PC-9 (cell line): ENCODE data around the gene CDC42BPA. TPM values are rescaled to one million over a fixed set of nuclear protein-coding genes. Genes with fewer than 3 reads are reported as not detected.

Experiments used
- BruUV-seq: library from RNA; stranded (reverse); fragments of 400-500 nt; replicated peaks from 2 replicates; lab custom pipeline; 2021; lab: Mats Ljungman, UMichigan
- CTCF ChIA-PET: fragments of 300-600 bp; sonication (Branson Sonifier 250); formaldehyde crosslinking; loops from one replicate; lab custom pipeline; 2022; ENCODE audit warnings: antibody characterized with exemption; lab: Charles Lee
- POLR2A ChIA-PET: fragments of 300-600 bp; sonication (Branson Sonifier 250); formaldehyde crosslinking; loops from one replicate; lab custom pipeline; 2022; ENCODE audit warnings: antibody characterized with exemption; ENCODE audit not compliant: unreplicated experiment; lab: Charles Lee
- DNase-seq, 2 experiments: peaks; one replicate each; pipeline versions ENCODE4 v3.0.0 to v3.0.0-alpha.2; 2015 to 2022; ENCODE audit warnings: mixed read lengths in 1 of 2
- H2AFZ ChIP-seq: fragments of 200-600 bp; sonication (generic); 2 replicates; pipeline ENCODE4 v1.8.1; 2017; ENCODE audit warnings: antibody characterized with exemption
- H3F3A ChIP-seq: fragments of 200-600 bp; sonication (generic); 2 replicates; pipeline ENCODE4 v1.8.1; 2017; ENCODE audit warnings: antibody characterized with exemption, mild to moderate bottlenecking, low read depth; ENCODE audit not compliant: insufficient read depth
- H3K27ac ChIP-seq: fragments of 200-600 bp; sonication (generic); 2 replicates; pipeline ENCODE4 v1.6.1; 2016; ENCODE audit warnings: mixed run types
- H3K27me3 ChIP-seq: fragments of 200-600 bp; sonication (generic); 2 replicates; pipeline ENCODE4 v1.6.1; 2016; ENCODE audit warnings: low read depth, mixed run types; ENCODE audit not compliant: insufficient read depth
- H3K36me3 ChIP-seq: fragments of 200-600 bp; sonication (generic); 2 replicates; pipeline ENCODE4 v1.6.1; 2016; ENCODE audit warnings: low read depth, mixed run types
- H3K4me1 ChIP-seq: fragments of 200-600 bp; sonication (generic); replicated peaks from 2 replicates; pipeline ENCODE4 v1.6.1; 2016; ENCODE audit warnings: mixed run types; ENCODE audit not compliant: insufficient read depth
- H3K4me2 ChIP-seq: fragments of 200-600 bp; sonication (generic); 2 replicates; pipeline ENCODE4 v1.6.1; 2017; ENCODE audit warnings: mixed run types
- H3K4me3 ChIP-seq: fragments of 200-600 bp; sonication (generic); 2 replicates; pipeline ENCODE4 v1.6.1; 2016; ENCODE audit warnings: mixed run types
- H3K79me2 ChIP-seq: fragments of 200-600 bp; sonication (generic); 2 replicates; pipeline ENCODE4 v1.6.1; 2017; ENCODE audit warnings: low read depth, mixed run types
- H3K9me2 ChIP-seq: fragments of 200-600 bp; sonication (generic); 2 replicates; pipeline ENCODE4 v1.8.1; 2017; ENCODE audit warnings: mild to moderate bottlenecking; ENCODE audit not compliant: insufficient read depth
- H3K9me3 ChIP-seq: fragments of 200-600 bp; sonication (generic); 2 replicates; pipeline ENCODE4 v1.8.1; 2016; ENCODE audit warnings: low read depth; ENCODE audit not compliant: insufficient read depth
- H4K20me1 ChIP-seq: fragments of 200-600 bp; sonication (generic); 2 replicates; pipeline ENCODE4 v1.8.1; 2017; ENCODE audit not compliant: insufficient read depth
- CTCF ChIP-seq: fragments of 200-600 bp; sonication (generic); conservative IDR thresholded peaks from 2 replicates; pipeline ENCODE4 v1.6.1; 2017; ENCODE audit warnings: mixed run types, antibody characterized with exemption, mild to moderate bottlenecking, moderate library complexity
- EZH2 ChIP-seq: fragments of 200-600 bp; sonication (generic); IDR thresholded peaks from 2 replicates; pipeline ENCODE4 v1.8.0; 2017; ENCODE audit warnings: antibody characterized with exemption, low read depth
- intact Hi-C: fragments of 100-400 bp; cut with micrococcal nuclease; formaldehyde crosslinking; loops from one replicate; pipeline ENCODE4 v1.10.0; 2022; ENCODE audit not compliant: unreplicated experiment
- total RNA-seq: library from RNA; stranded (reverse); gene quantifications from 2 replicates; pipeline ENCODE4 v1.2.3, GENCODE V29; 2021

Gene CDC42BPA
- total RNA-seq, 1 experiment from 2014 or later, result 47.5 TPM

- no peaks in the 10 kb centered on the region for H4K20me1 ChIP-seq
- BruUV-seq, result no TSS peak
- no peaks in the 10 kb centered on the region for H3K4me1 ChIP-seq
- H2AFZ ChIP-seq, result no peak overlapping the region
- H3K27me3 ChIP-seq, result no peaks in the 10 kb centered on the region
- no peaks in the 10 kb centered on the region for H3K9me2 ChIP-seq
- no peak overlapping the region for H3K4me2 ChIP-seq
- DNase-seq, result no peak
- POLR2A ChIA-PET, result no interaction called here
- intact Hi-C loops, result no loop called here
- CTCF ChIA-PET, result no interaction called here
- H3K36me3 ChIP-seq, result no peaks in the 10 kb centered on the region
- no peak overlapping the region for H3K27ac ChIP-seq
- no peaks in the 10 kb centered on the region for H3K9me3 ChIP-seq
- H3F3A ChIP-seq, result no peaks in the 10 kb centered on the region; the same call in 1 of the 2 replicates
- no peaks in the 10 kb centered on the region for H3K79me2 ChIP-seq
- H3K4me3 ChIP-seq, result no peak overlapping the region
- no peak for TF ChIP-seq CTCF
- TF ChIP-seq EZH2, result no peak
Observed at GRCh38 chr1:226993814-226994585, 324.3 kb downstream of the CDC42BPA start.

- Histone ChIP-seq H3K9me3 (no peaks in the 10 kb centered on the region), H3K4me1 (peaks cover 10% of the 10 kb centered on the region; the same call in 1 of the 2 replicates), H3K79me2 (no peaks in the 10 kb centered on the region), H4K20me1 (no peaks in the 10 kb centered on the region), H3K27ac (no peak overlapping the region), H3F3A (peaks cover 16% of the 10 kb centered on the region; the same call in 1 of the 2 replicates), H3K4me3 (no peak overlapping the region), H3K27me3 (no peaks in the 10 kb centered on the region), H3K36me3 (no peaks in the 10 kb centered on the region), H3K9me2 (no peaks in the 10 kb centered on the region), H2AFZ (no peak overlapping the region), H3K4me2 (no peak overlapping the region)
- TF ChIP-seq CTCF (no peak), EZH2 (no peak)
- ChIA-PET CTCF (no interaction called here), POLR2A (no interaction called here)
- DNase-seq, result no peak
- intact Hi-C loops, result no loop called here
- BruUV-seq, result no TSS peak
Observed at GRCh38 chr1:226991920-226992319, 326.4 kb downstream of the CDC42BPA start.

- no TSS peak for BruUV-seq
Observed at GRCh38 chr1:226990133-226990716, 328.1 kb downstream of the CDC42BPA start.

More at GRCh38 chr1:226990133-226990716, 328.1 kb downstream of the CDC42BPA start:
- Histone ChIP-seq H3K27me3 (no peaks in the 10 kb centered on the region), H3K4me1 (peaks cover 10% of the 10 kb centered on the region; the same call in 1 of the 2 replicates), H3F3A (peaks cover 16% of the 10 kb centered on the region; the same call in 1 of the 2 replicates), H3K4me3 (no peak overlapping the region), H3K27ac (no peak overlapping the region), H3K9me3 (no peaks in the 10 kb centered on the region), H3K36me3 (no peaks in the 10 kb centered on the region), H3K79me2 (no peaks in the 10 kb centered on the region), H3K4me2 (no peak overlapping the region), H2AFZ (no peak overlapping the region), H4K20me1 (no peaks in the 10 kb centered on the region), H3K9me2 (no peaks in the 10 kb centered on the region)
- no peak for DNase-seq
- intact Hi-C loops, result no loop called here
- TF ChIP-seq EZH2, result no peak
- TF ChIP-seq CTCF, result no peak
- ChIA-PET CTCF (no interaction called here), POLR2A (no interaction called here)
